ENCODE data around the gene IGSF23. TPM values are rescaled to one million over a fixed set of nuclear protein-coding genes. Genes with fewer than 3 reads are reported as not detected.

The IGSF23 gene
- total RNA-seq, 3 donors from 2014 or later = not detected

GRCh38 chr19:44581288-44581687 lies 32.1 kb upstream of the IGSF23 start:
- DNase-seq (peak in 1 of 3 donors; percentile 3), ATAC-seq (no peak)
- no peaks in the 10 kb centered on the region for H3K36me3 ChIP-seq (ENCODE audit: low read depth)
- TF ChIP-seq CTCF (IDR thresholded peaks at IDR 0.05) = no peak
- intact Hi-C loops (cut with DNase I, micrococcal nuclease) = no loop called here
- H3K4me1 ChIP-seq (ENCODE audit: low read depth) = no peaks in the 10 kb centered on the region
- no peaks in the 10 kb centered on the region for H3K9me3 ChIP-seq
- no peak overlapping the region for H3K4me3 ChIP-seq

GRCh38 chr19:44582581-44583265 lies 30.6 kb upstream of the IGSF23 start:
- intact Hi-C loops (cut with DNase I, micrococcal nuclease) = no loop called here
- DNase-seq (peak in 2 of 3 donors; percentile 59 to 73), ATAC-seq (peak; percentile 62)
- Histone ChIP-seq H3K4me1 (ENCODE audit: low read depth) (no peaks in the 10 kb centered on the region), H3K4me3 (no peak overlapping the region), H3K36me3 (ENCODE audit: low read depth) (no peaks in the 10 kb centered on the region), H3K9me3 (no peaks in the 10 kb centered on the region)
- peak; percentile 56 for TF ChIP-seq CTCF (IDR thresholded peaks at IDR 0.05)

GRCh38 chr19:44585371-44586133 lies 27.8 kb upstream of the IGSF23 start:
- intact Hi-C loops (cut with DNase I, micrococcal nuclease) = no loop called here
- Histone ChIP-seq H3K4me1 (ENCODE audit: low read depth) (no peaks in the 10 kb centered on the region), H3K9me3 (no peaks in the 10 kb centered on the region), H3K36me3 (ENCODE audit: low read depth) (no peaks in the 10 kb centered on the region), H3K4me3 (no peak overlapping the region)
- peak; percentile 31 for ATAC-seq
- TF ChIP-seq CTCF (IDR thresholded peaks at IDR 0.05) = no peak
- peak in 1 of 3 donors; percentile 3 for DNase-seq

GRCh38 chr19:44587963-44588770 lies 25.2 kb upstream of the IGSF23 start:
- Histone ChIP-seq H3K9me3 (no peaks in the 10 kb centered on the region), H3K4me1 (ENCODE audit: low read depth) (no peaks in the 10 kb centered on the region), H3K4me3 (no peak overlapping the region), H3K36me3 (ENCODE audit: low read depth) (no peaks in the 10 kb centered on the region)
- TF ChIP-seq CTCF (IDR thresholded peaks at IDR 0.05) = no peak
- intact Hi-C loops (cut with DNase I, micrococcal nuclease) = no loop called here
- ATAC-seq (peak; percentile 26), DNase-seq (no peak)

GRCh38 chr19:44588771-44589112 lies 24.6 kb upstream of the IGSF23 start:
- ATAC-seq = no peak
- no peak for DNase-seq
- H3K4me1 ChIP-seq (ENCODE audit: low read depth) = no peaks in the 10 kb centered on the region
- intact Hi-C loops (cut with DNase I, micrococcal nuclease) = no loop called here
- H3K36me3 ChIP-seq (ENCODE audit: low read depth) = no peaks in the 10 kb centered on the region
- H3K9me3 ChIP-seq = no peaks in the 10 kb centered on the region
- no peak for TF ChIP-seq CTCF (IDR thresholded peaks at IDR 0.05)
- no peak overlapping the region for H3K4me3 ChIP-seq
